ENCODE data around the gene ACTN2. TPM values are rescaled to one million over a fixed set of nuclear protein-coding genes. Genes with fewer than 3 reads are reported as not detected.

The ACTN2 gene
- total RNA-seq, 4 donors from 2014 or later: 0.21 to 1.1 (median 0.65) TPM

DNA sequence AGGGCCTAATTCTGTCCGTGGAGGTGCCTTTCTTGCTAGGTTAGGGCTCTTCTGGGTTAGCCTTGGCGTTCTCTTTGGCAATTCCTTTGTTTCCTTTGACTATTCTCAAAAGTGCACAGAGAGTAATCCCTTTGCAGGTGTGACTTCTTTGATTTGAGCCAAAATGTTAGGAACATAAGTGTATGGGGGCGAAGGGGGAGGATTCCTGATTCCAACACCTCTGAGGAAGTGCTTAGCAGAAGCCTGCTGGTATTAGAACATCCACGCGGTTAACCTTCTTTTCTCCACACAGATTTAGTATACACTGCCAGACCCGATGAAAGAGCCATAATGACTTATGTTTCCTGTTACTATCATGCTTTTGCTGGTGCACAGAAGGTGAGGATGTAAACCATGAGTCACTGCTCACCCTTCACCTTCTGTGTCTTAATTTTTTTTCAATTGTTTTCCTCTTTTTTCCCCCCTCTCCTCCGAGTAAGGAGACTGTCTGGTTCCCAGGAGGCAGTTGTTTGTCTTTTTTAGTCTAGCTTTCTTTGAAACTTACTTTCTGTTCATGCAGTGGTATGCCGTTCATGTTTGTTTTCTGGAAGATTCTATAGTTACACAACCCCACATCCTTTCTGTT, 48.0 kb downstream of the ACTN2 start:
- 50 to 60% methylated on average over 8 of the region's 8 CpGs for WGBS, 2 donors
- H3K4me1 ChIP-seq: no peaks in the 10 kb centered on the region
- H3K36me3 ChIP-seq: no peaks in the 10 kb centered on the region
- H3K4me3 ChIP-seq: no peak overlapping the region
- no peak overlapping the region for H3K27ac ChIP-seq
- no peaks in the 10 kb centered on the region for H3K9me3 ChIP-seq
- TF ChIP-seq POLR2A (IDR thresholded peaks at IDR 0.05) (no peak), EP300 (IDR thresholded peaks at IDR 0.05) (no peak)
- TF ChIP-seq, protein P1, sequence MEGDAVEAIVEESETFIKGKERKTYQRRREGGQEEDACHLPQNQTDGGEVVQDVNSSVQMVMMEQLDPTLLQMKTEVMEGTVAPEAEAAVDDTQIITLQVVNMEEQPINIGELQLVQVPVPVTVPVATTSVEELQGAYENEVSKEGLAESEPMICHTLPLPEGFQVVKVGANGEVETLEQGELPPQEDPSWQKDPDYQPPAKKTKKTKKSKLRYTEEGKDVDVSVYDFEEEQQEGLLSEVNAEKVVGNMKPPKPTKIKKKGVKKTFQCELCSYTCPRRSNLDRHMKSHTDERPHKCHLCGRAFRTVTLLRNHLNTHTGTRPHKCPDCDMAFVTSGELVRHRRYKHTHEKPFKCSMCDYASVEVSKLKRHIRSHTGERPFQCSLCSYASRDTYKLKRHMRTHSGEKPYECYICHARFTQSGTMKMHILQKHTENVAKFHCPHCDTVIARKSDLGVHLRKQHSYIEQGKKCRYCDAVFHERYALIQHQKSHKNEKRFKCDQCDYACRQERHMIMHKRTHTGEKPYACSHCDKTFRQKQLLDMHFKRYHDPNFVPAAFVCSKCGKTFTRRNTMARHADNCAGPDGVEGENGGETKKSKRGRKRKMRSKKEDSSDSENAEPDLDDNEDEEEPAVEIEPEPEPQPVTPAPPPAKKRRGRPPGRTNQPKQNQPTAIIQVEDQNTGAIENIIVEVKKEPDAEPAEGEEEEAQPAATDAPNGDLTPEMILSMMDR (IDR thresholded peaks at IDR 0.05): no peak
- H3K27me3 ChIP-seq: no peaks in the 10 kb centered on the region
- DNase-seq (ENCODE audit: low spot score in 2 of 2): no peak

DNA sequence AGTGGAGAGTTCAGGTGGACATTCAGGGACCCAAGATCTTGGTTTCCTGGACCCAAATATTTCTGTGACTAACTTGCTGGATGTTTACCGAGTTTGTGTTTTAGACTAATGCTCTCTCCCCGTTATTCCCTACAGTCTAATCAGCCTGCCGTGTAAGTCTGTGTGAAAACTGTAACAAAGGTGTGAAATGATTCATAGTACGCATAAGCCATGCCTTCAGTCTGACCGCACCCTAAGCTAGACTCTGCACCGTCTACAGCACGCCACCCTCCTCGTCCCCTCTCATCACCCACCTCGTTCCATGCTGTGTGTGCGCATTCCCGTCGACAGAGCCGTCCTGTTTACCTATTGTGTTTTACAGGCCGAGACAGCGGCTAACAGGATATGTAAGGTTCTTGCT, 50.5 kb downstream of the ACTN2 start:
- no peaks in the 10 kb centered on the region for H3K36me3 ChIP-seq
- H3K27me3 ChIP-seq: no peaks in the 10 kb centered on the region
- TF ChIP-seq, protein P1 (IDR thresholded peaks at IDR 0.05): no peak
- no peak for TF ChIP-seq EP300 (IDR thresholded peaks at IDR 0.05)
- no peak for DNase-seq (ENCODE audit: low spot score in 2 of 2)
- H3K4me1 ChIP-seq: no peaks in the 10 kb centered on the region
- no peak overlapping the region for H3K27ac ChIP-seq
- no peaks in the 10 kb centered on the region for H3K9me3 ChIP-seq
- WGBS, 2 donors: 87% methylated on average over 15 of the region's 15 CpGs
- no peak overlapping the region for H3K4me3 ChIP-seq

- TF ChIP-seq POLR2A (IDR thresholded peaks at IDR 0.05) (no peak), EP300 (IDR thresholded peaks at IDR 0.05) (no peak)
- TF ChIP-seq, protein P1 (IDR thresholded peaks at IDR 0.05): no peak
- Histone ChIP-seq H3K27me3 (no peaks in the 10 kb centered on the region), H3K4me3 (no peak overlapping the region), H3K9me3 (no peaks in the 10 kb centered on the region), H3K4me1 (no peaks in the 10 kb centered on the region), H3K36me3 (no peaks in the 10 kb centered on the region), H3K27ac (no peak overlapping the region)
- no peak for DNase-seq (ENCODE audit: low spot score in 2 of 2)
- 58 to 67% methylated on average over 11 of the region's 11 CpGs for WGBS, 2 donors
These were observed 55.5 kb downstream of the ACTN2 start for GRCh38 chr1:236741753-236742152.

GRCh38 chr1:236742421-236743160, 56.3 kb downstream of the ACTN2 start:
- 84 to 92% methylated on average over 10 of the region's 10 CpGs for WGBS, 2 donors
- H3K4me3 ChIP-seq: no peak overlapping the region
- TF ChIP-seq, protein P1 (IDR thresholded peaks at IDR 0.05): no peak
- TF ChIP-seq EP300 (IDR thresholded peaks at IDR 0.05): no peak
- no peak for TF ChIP-seq POLR2A (IDR thresholded peaks at IDR 0.05)
- no peaks in the 10 kb centered on the region for H3K36me3 ChIP-seq
- no peaks in the 10 kb centered on the region for H3K9me3 ChIP-seq
- H3K27ac ChIP-seq: no peak overlapping the region
- H3K4me1 ChIP-seq: no peaks in the 10 kb centered on the region
- no peaks in the 10 kb centered on the region for H3K27me3 ChIP-seq
- DNase-seq (ENCODE audit: low spot score in 2 of 2): no peak

GRCh38 chr1:236744533-236744932, 58.2 kb downstream of the ACTN2 start:
- 91 to 93% methylated on average over 22 of the region's 22 CpGs for WGBS, 2 donors
- Histone ChIP-seq H3K36me3 (no peaks in the 10 kb centered on the region), H3K4me3 (no peak overlapping the region)

More at GRCh38 chr1:236744533-236744932, 58.2 kb downstream of the ACTN2 start:
- TF ChIP-seq EP300 (IDR thresholded peaks at IDR 0.05) (no peak), POLR2A (IDR thresholded peaks at IDR 0.05) (no peak)
- TF ChIP-seq, protein P1 (IDR thresholded peaks at IDR 0.05): no peak
- Histone ChIP-seq H3K4me1 (no peaks in the 10 kb centered on the region), H3K27ac (no peak overlapping the region), H3K27me3 (no peaks in the 10 kb centered on the region), H3K9me3 (no peaks in the 10 kb centered on the region)
- DNase-seq (ENCODE audit: low spot score in 2 of 2): no peak

Data from tibial nerve (tissue), 4 donors.